Endodermal cell (in vitro differentiated cells): ENCODE data around the gene AKAP13. TPM values are rescaled to one million over a fixed set of nuclear protein-coding genes. Genes with fewer than 3 reads are reported as not detected.

Experiments used
- DNase-seq: peaks from one replicate; pipeline ENCODE4 v3.0.0-alpha.2; 2017
- H3K27ac ChIP-seq: 2 replicates; pipeline ENCODE4 v1.5.1; 2013; ENCODE audit warnings: mild to moderate bottlenecking, low read depth, low read length, moderate library complexity
- H3K27me3 ChIP-seq: 2 replicates; pipeline ENCODE4 v1.6.1; 2013; ENCODE audit warnings: mild to moderate bottlenecking, low read length, moderate library complexity; ENCODE audit not compliant: insufficient read depth, control insufficient read depth, poor library complexity, severe bottlenecking
- H3K36me3 ChIP-seq: 2 replicates; pipeline ENCODE4 v1.7.0; 2013; ENCODE audit warnings: mild to moderate bottlenecking, low read length, moderate library complexity; ENCODE audit not compliant: control insufficient read depth, insufficient read depth
- H3K4me1 ChIP-seq: one replicate; pipeline ENCODE4 v1.7.0; 2013; ENCODE audit warnings: low read length; ENCODE audit not compliant: control insufficient read depth, insufficient read depth
- H3K4me3 ChIP-seq: 2 replicates; pipeline ENCODE4 v1.5.1; 2013; ENCODE audit warnings: mild to moderate bottlenecking, low read length, moderate library complexity
- H3K9ac ChIP-seq: 2 replicates; pipeline ENCODE4 v1.6.1; 2013; ENCODE audit warnings: mild to moderate bottlenecking, low read length, moderate library complexity; ENCODE audit not compliant: poor library complexity, severe bottlenecking; ENCODE audit errors: extremely low read depth
- H3K9me3 ChIP-seq: 2 replicates; pipeline ENCODE4 v1.6.1; 2013; ENCODE audit warnings: mild to moderate bottlenecking, low read length, moderate library complexity; ENCODE audit not compliant: control insufficient read depth
- H3K27ac Mint-ChIP-seq: 2 replicates; pipeline ENCODE4 v1.8.0; 2020; ENCODE audit warnings: mixed read lengths
- H3K27me3 Mint-ChIP-seq: 2 replicates; pipeline ENCODE4 v1.8.0; 2021; ENCODE audit warnings: mild to moderate bottlenecking, mixed read lengths; ENCODE audit not compliant: insufficient read depth
- H3K36me3 Mint-ChIP-seq: 2 replicates; pipeline ENCODE4 v1.8.0; 2020; ENCODE audit warnings: low read depth, mixed read lengths
- H3K4me1 Mint-ChIP-seq: 2 replicates; pipeline ENCODE4 v1.8.0; 2020; ENCODE audit warnings: mixed read lengths
- H3K4me3 Mint-ChIP-seq: 2 replicates; pipeline ENCODE4 v1.8.0; 2020; ENCODE audit warnings: mild to moderate bottlenecking, moderate library complexity, mixed read lengths
- H3K9me3 Mint-ChIP-seq: 2 replicates; pipeline ENCODE4 v1.8.0; 2020; ENCODE audit warnings: mild to moderate bottlenecking, mixed read lengths
- WGBS, 2 experiments: methylation state at CpG; one replicate each; pipeline versions ENCODE4 v1.1.5 to v1.1.7; 2013; ENCODE audit warnings: missing lambda C conversion rate in 2 of 2, mixed read lengths in 1 of 2; ENCODE audit not compliant: insufficient coverage in 1 of 2, insufficient read length in 1 of 2; 5-methylcytosine and 5-hydroxymethylcytosine counted together
- total RNA-seq, 2 donors: library from RNA; stranded (reverse); fragmentation: NEBNext Ultra II Directional in 1 of 2; extraction: Animal tissue kit (Norgen Biotek cat#: 25700) in 1 of 2; gene quantifications; 2 replicates in 1 of 2; 3 replicates in 1 of 2; pipeline ENCODE4 v1.2.1, GENCODE V29; 2021
- TF ChIP-seq, protein P1 (sequence below): fragments of 200-600 bp; sonication (generic); conservative IDR thresholded peaks from 2 replicates; pipeline ENCODE4 v1.5.0; 2021; ENCODE audit warnings: antibody characterized with exemption, mild to moderate bottlenecking

The AKAP13 gene
- total RNA-seq, 2 donors from 2014 or later: 115 to 131 TPM

DNA sequence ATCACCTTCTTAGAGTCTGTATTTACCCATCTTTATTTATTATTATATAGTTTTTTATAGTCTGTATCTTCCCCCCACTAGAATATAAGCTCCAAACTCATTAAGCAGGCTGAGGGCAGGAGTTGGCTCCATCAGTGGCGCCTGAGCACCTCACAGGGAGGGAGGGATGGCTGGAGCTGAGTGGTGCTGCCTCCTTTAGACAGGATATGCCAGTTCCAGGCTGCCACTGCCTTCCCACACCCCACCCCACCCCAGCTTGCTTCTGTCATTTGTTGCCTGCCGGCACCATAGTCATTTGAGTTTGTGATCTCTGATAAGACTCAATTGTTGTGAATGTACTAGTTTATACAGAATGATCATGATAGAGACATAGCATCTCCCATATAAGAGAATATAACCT is 328.8 kb downstream of the AKAP13 start:
- no peaks in the 10 kb centered on the region for H3K27me3 ChIP-seq
- Mint-ChIP-seq H3K4me3 (no peak overlapping the region), H3K27me3 (no peaks in the 10 kb centered on the region), H3K9me3 (no peaks in the 10 kb centered on the region), H3K4me1 (peaks cover 34% of the 10 kb centered on the region), H3K27ac (no peak overlapping the region), H3K36me3 (peaks cover 57% of the 10 kb centered on the region)
- no peaks in the 10 kb centered on the region for H3K9me3 ChIP-seq
- peaks cover 80% of the 10 kb centered on the region for H3K36me3 ChIP-seq
- H3K27ac ChIP-seq: no peak overlapping the region
- no peak overlapping the region for H3K9ac ChIP-seq
- H3K4me3 ChIP-seq: no peak overlapping the region
- TF ChIP-seq, protein P1, sequence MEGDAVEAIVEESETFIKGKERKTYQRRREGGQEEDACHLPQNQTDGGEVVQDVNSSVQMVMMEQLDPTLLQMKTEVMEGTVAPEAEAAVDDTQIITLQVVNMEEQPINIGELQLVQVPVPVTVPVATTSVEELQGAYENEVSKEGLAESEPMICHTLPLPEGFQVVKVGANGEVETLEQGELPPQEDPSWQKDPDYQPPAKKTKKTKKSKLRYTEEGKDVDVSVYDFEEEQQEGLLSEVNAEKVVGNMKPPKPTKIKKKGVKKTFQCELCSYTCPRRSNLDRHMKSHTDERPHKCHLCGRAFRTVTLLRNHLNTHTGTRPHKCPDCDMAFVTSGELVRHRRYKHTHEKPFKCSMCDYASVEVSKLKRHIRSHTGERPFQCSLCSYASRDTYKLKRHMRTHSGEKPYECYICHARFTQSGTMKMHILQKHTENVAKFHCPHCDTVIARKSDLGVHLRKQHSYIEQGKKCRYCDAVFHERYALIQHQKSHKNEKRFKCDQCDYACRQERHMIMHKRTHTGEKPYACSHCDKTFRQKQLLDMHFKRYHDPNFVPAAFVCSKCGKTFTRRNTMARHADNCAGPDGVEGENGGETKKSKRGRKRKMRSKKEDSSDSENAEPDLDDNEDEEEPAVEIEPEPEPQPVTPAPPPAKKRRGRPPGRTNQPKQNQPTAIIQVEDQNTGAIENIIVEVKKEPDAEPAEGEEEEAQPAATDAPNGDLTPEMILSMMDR: no peak
- DNase-seq: peak; percentile 50
- peaks cover 18% of the 10 kb centered on the region for H3K4me1 ChIP-seq
- WGBS, 2 experiments: 100% methylated on average over 1 of the region's 2 CpGs; no CpG with 5 or more reads in 1 of the 2 experiments

DNA sequence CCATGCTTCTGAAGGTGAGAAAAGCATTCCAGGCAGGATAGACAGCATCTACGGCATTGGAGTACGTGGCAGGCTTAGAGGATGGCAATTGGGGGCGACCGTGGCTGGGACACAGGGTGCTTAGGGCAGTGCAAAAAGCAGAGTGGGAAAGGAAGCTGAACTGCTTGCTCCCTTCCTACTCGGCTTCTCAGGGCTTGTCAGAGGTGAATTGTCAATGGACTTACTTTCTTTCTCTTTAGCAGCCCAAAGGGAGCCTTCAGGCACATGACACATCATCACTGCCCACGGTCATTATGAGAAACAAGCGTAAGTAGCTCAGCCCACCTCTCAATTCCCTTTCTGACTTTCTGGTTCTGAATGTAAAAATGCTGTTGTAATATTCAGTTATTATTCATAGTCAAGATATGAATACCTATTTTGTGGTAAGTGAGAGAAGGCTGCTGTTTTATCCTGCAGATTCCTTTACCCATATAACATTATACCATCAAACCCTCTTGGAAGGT is 330.0 kb downstream of the AKAP13 start:
- H3K27ac Mint-ChIP-seq: no peak overlapping the region
- Histone ChIP-seq H3K4me1 (peaks cover 18% of the 10 kb centered on the region), H3K27ac (no peak overlapping the region), H3K9ac (no peak overlapping the region), H3K36me3 (peaks cover 81% of the 10 kb centered on the region), H3K4me3 (no peak overlapping the region), H3K27me3 (no peaks in the 10 kb centered on the region), H3K9me3 (no peaks in the 10 kb centered on the region)
- H3K9me3 Mint-ChIP-seq: no peaks in the 10 kb centered on the region
- H3K36me3 Mint-ChIP-seq: peaks cover 63% of the 10 kb centered on the region
- H3K27me3 Mint-ChIP-seq: no peaks in the 10 kb centered on the region
- WGBS, 2 experiments: 90 to 95% methylated on average over 7 of the region's 7 CpGs
- TF ChIP-seq, protein P1: no peak
- peaks cover 27% of the 10 kb centered on the region for H3K4me1 Mint-ChIP-seq
- H3K4me3 Mint-ChIP-seq: no peak overlapping the region
- DNase-seq: no peak

DNA sequence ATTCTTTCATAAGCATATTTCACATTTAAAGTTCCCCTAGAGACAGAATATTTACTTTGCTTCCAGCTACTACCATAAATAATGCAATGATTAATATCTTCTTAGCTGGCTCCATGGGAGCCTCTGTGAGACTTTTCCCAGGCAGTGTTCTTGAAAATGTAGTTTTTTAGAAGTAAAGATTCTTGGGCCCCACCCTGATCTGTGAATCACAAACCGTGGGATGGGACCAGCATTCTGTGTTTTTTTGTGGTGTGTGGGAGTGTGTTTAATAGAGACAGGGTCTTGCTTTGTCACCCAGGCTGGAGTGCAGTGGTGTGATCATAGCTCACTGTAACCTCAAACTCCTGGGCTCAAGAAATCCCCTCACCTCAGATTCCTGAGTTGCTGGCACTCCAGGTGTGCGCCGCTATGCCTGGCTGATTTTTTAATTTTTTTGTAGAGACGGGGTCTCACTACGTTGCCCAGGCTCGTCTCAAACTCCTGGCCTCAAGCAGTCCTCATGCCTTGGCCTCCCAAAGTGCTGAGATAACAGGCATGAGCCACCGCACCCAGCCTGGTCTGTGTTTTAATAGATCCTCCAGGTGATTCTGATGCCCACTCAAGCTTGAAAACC is 331.3 kb downstream of the AKAP13 start:
- Mint-ChIP-seq H3K4me3 (no peak overlapping the region), H3K27ac (no peak overlapping the region), H3K36me3 (peaks cover 74% of the 10 kb centered on the region), H3K4me1 (peaks cover 25% of the 10 kb centered on the region), H3K9me3 (no peaks in the 10 kb centered on the region), H3K27me3 (no peaks in the 10 kb centered on the region)
- WGBS, 2 experiments: 93 to 96% methylated on average over 5 to 7 of the region's 7 CpGs
- Histone ChIP-seq H3K4me3 (no peak overlapping the region), H3K36me3 (peaks cover 82% of the 10 kb centered on the region), H3K4me1 (peaks cover 11% of the 10 kb centered on the region), H3K9ac (no peak overlapping the region), H3K27me3 (no peaks in the 10 kb centered on the region), H3K9me3 (no peaks in the 10 kb centered on the region), H3K27ac (no peak overlapping the region)
- TF ChIP-seq, protein P1: no peak
- DNase-seq: no peak
